GM19452 (cell line): ENCODE measurements around the gene ASL.
"Not testable (repeated sequence)": the region's sequence is repeated elsewhere in the genome, so short reads cannot be mapped to it uniquely, and the experiment has no call there.

Experiments used
- ATAC-seq: cut with Tn5 transposase; IDR thresholded peaks from one replicate; pipeline ENCODE4 v1.9.1; 2021; ENCODE audit not compliant: unreplicated experiment

Gene ASL

DNA sequence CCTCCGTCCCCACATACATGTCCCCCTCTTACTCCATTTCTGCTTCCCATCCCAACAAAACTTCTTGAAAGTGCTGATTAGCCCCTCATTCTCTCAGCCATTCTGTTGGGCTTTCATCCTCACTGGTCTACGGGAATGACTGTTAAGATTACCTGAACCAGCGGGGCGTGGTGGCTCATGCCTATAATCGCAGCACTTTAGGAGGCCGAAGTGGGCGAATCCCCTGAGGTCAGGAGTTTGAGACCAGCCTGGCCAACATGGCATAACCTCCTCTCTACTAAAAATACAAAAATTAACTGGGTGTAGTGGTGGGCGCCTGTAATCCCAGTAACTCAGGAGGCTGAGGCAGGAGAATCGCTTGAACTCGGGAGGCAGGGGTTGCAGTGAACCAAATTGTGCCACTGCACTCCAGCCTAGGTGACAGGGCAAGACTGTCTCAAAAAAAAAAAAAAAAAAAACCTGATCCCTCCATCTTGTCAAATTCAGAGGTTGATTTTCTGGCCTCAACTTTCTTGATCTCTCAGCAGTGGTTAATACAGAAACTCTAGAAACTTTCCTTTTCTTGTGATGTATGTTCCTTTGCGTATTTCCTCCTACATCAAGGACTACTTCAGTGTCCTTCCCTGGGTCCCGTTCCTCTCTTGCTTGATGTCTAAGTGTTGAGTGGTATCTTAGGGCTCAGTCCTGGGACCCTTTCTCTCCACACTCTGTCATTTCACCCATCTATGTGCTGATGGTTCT is 41.2 kb downstream of the ASL start:
- ATAC-seq, result not testable (repeated sequence)

DNA sequence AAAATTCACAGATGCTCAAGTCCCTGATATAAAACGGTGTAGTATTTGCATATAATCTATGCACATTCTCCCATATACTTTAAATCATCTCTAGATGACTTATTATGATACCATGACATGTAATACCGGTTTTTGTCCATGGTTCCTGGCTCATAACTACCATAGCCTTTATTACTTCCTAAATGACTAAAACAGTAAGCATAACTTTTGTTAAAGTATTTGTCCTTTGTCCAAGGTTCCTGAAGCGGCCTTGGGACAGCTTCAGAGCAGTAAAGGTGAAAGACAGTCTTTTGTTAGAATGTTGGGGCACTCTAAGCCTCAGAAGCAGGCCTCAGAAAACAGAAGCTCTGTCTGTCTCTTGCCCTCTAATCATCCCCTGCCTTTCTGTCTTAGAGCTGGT is 43.0 kb downstream of the ASL start:
- ATAC-seq, result no peak

DNA sequence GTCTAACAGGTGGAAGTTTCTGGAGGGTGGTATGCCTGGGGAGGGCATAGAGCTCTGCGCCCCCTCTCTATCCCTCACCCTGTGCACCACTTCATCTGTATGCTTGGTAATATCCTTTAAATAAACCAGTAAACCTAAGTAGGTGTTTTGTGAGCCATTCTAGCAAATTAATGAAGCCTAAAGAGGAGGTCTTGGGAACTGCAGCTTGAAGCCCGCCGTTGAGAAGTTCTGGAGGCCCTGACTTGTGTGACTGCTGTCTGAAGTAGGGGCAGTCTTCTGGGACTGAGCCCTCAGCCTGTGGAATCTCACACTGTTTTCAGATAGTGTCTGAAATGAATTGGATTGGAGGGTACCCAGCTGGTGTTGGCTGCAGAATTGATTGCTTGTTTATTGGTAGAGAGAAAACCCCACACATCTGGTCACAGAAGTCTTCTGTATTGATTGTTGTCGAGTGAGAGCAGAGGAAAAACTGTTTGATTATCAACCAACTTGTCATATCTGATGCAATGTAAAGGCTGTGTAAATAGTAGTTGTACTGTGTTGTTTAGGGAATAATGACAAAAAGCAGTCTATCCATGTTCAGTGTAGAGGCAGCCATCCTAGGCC is 43.7 kb downstream of the ASL start:
- no peak for ATAC-seq

DNA sequence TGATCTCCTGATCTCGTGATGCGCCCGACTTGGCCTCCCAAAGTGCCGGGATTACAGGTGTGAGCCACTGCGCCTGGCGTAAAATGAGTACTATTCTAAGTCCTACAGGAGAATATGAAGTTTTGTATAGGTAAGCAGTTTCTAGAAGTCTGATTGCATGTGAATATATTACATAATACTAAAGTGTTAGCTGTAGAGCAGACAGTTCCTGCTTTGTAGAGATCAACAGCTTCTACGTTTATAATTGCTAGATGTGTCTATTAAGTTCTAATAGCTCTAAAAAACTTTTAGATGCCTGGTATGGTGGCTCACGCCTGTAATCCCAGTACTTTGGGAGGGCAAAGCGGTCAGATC is 47.5 kb downstream of the ASL start:
- no peak for ATAC-seq

DNA sequence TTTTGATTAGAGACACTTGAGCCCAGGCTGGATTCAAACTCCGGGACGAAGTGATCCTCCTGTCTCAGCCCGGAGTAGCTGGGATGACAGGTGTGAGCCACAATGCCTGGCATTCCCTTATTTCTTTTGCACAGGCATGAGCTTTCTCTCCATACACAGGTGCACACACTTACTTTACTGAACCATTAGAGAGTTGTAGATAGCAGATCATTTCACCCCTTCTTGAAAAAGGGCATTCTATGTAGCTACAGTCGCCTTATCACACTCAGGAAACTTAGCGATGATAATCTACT is 48.9 kb downstream of the ASL start:
- ATAC-seq, result not testable (repeated sequence)

DNA sequence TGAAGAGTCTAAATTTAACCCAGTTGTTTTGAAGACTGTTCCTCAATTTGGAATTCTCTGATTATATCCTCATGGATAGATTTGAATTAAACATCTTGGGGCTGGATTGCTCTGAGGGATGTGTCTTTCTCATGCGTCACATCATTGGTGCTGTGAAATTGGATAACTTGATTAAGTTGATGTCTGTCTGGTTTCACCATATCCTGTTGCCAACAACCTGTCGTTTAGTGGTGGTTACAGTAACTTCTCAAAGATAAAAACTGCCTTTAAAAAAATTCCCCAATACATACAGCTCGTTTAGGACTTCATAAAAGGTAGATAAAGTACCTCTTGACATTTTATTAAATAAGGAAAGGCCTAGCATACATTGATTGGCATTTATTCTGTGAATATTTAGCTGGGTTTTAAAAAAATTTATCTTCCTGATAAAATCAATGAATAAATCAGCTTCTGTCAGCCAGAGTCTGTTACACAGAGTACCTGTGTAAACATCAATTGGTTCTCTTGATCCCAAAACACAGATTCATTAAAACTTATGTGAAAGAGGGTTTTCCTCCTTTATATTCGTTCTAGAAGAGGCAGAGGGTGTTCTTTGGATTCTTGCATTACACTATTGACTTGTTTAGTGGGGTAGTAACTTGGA is 49.6 kb downstream of the ASL start:
- ATAC-seq, result no peak

DNA sequence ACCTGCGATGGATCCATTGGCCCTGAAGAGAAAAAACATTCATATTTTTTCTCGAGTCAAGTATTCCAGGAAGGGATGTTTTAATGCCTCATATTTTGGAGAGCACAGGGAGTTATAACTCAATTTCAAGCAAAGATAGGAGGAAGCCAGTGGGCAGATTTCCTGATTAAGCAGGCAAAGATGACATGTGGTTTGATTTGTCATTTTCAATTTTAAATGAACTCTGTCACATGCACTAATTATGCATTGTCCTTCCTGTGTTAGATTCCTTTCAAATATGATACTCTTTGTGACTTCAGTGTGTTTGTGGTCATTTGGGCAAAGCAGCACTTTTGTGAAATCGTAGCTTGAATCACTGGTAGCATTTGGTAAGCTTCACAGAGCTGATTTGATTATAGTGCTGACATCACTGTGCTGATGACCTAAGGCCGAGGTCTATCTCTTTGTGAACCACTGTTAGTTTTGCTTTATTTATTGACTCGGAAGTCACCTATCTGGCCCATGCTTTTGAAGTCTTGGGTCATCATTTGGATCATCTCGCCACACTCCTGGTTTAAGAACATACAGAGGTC is 50.2 kb downstream of the ASL start:
- ATAC-seq, result not testable (repeated sequence)

DNA sequence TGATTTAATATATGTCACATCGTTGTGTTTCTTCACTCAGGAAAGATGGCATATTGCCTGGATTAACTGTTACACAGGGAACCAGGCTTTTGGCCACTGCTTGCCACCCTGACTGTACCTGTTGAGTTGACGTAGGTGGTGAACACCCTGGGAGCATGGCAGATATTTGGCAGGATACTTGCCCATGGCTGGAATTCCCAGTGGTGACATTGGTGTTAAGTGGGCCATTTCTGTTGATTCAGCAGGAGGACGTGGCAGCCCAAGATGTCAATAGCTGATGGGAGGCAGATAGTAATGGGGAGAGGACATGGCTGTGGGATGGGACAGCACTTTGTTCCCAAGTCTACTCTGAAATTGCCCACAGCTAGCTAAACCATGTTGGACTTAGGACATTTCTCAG is 51.6 kb downstream of the ASL start:
- not testable (repeated sequence) for ATAC-seq

DNA sequence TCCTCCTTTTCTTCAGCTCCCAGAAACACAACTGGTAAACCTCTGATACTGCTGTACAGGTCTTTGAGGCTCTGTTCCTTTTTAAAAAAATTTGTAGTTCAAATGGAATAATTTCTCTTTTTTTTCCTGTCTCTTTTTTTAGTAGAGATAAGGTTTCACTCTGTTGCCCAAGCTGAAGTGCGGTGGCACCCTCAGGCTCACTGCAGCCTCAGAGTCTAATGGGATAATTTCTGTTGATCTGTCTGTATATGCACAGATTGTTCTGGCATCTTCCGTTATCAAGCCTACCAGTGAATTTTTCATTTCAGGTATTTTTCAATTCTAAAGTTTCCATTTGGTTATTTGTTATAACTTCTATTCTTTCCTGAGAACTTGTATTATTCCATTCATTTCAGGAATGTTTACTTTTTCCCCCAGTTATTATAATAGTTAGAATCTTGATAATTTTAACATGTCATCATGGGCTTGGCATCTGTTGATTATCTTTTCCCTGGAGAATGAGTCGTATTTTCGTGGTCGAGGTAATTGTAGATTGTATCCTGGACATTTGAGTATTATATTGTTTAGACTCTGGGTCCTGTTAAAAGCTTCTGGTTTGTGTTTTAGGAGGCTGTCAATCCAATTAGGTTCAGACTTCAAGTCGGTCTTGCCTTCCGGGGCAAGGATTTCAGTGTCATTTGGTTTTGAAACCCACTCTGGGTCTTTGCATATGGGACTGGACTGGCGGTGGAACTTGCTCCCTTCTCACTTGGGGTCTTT is 63.6 kb downstream of the ASL start:
- ATAC-seq, result no peak

DNA sequence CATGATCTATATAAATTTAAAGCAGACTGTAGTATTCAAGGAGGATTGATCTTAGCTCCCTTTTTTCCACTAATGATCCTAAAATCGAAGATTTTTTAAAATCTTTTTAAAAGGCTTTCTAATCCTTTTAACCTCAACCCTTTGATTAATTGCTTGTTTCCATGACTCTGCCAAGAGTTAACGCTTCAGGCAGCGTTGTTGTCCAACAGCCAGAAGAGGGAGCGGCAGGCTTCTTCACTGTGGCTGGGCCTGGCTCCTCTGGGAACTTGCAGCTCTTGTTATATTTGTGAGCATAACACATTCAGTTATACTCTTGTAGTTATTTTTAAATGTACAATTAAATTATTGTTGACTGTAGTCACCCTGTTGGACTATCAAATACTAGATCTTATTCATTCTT is 65.3 kb downstream of the ASL start:
- ATAC-seq, result no peak

DNA sequence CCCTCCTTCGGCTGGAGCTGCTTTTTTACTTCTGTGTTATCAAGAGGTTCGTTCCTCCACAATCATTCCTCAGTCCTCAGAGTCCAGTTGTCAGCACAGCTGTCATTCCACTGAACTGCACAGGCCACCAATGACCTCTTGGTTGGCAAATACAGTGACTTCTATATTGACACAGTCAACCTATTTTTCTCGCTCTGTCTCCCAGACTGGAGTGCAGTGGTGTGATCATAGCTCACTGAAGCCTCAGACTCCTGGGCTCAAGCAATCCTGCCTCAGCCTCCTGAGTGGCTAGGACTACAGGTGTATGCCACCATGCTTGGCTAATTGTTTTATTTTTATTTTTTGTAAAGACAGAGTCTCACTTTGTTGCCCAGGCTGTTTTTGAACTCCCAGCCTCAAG is 66.7 kb downstream of the ASL start:
- no peak for ATAC-seq

DNA sequence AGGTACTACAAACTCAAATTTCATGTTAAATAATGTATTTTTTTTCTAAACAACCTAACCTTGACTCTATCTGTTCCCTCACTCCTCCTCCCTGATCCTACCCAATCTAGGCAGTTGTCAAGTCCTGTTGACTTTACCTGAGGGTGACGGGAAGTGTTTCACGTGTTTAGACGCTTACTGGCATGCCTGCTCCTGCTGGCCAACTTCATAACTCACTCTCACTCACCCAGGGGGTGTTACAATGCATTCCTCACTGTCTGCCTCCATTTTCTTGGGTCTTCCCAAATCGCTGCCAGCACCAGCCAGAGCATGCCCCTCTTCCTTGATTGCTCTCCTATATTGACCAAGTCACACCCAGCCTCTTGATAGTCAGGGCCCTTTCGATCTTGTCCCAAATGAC is 67.4 kb downstream of the ASL start:
- no peak for ATAC-seq
